NCI-H2171 treated with DMSO at 0.1 percent for 48 hours (cell line): ENCODE data around the gene DOK6.

Experiments used
- DNase-seq: peaks from one replicate; lab custom pipeline; 2025; lab: John Stamatoyannopoulos, UW

The DOK6 gene

GRCh38 chr18:69689121-69689759 lies 288.6 kb downstream of the DOK6 start:
- DNase-seq = no peak

- no peak for DNase-seq
Measured at GRCh38 chr18:69691008-69691760, 290.5 kb downstream of the DOK6 start.

GRCh38 chr18:69697069-69697468 lies 296.4 kb downstream of the DOK6 start:
- DNase-seq = no peak

- DNase-seq = no peak
Measured at GRCh38 chr18:69697689-69698088, 297.0 kb downstream of the DOK6 start.

GRCh38 chr18:69701305-69701704 lies 300.6 kb downstream of the DOK6 start:
- no peak for DNase-seq

GRCh38 chr18:69703461-69703860 lies 302.8 kb downstream of the DOK6 start:
- no peak for DNase-seq

- no peak for DNase-seq
Measured at GRCh38 chr18:69705987-69706386, 305.3 kb downstream of the DOK6 start.

GRCh38 chr18:69708844-69709243 lies 308.2 kb downstream of the DOK6 start:
- DNase-seq = no peak

- DNase-seq = no peak
Measured at GRCh38 chr18:69715191-69715795, 314.6 kb downstream of the DOK6 start.

- no peak for DNase-seq
Measured at GRCh38 chr18:69717586-69717985, 316.9 kb downstream of the DOK6 start.

GRCh38 chr18:69718912-69719547 lies 318.3 kb downstream of the DOK6 start:
- no peak for DNase-seq

- DNase-seq = no peak
Measured at GRCh38 chr18:69720422-69720821, 319.7 kb downstream of the DOK6 start.

GRCh38 chr18:69723434-69723833 lies 322.7 kb downstream of the DOK6 start:
- DNase-seq = no peak

GRCh38 chr18:69725009-69725408 lies 324.3 kb downstream of the DOK6 start:
- DNase-seq = no peak

- DNase-seq = no peak
Measured at GRCh38 chr18:69725855-69726508, 325.3 kb downstream of the DOK6 start.

- no peak for DNase-seq
Measured at GRCh38 chr18:69727912-69728572, 327.4 kb downstream of the DOK6 start.

GRCh38 chr18:69730664-69731063 lies 330.0 kb downstream of the DOK6 start:
- DNase-seq = no peak

- no peak for DNase-seq
Measured at GRCh38 chr18:69734536-69734935, 333.8 kb downstream of the DOK6 start.

- DNase-seq = no peak
Measured at GRCh38 chr18:69736730-69737129, 336.0 kb downstream of the DOK6 start.

- DNase-seq = no peak
Measured at GRCh38 chr18:69737851-69738250, 337.2 kb downstream of the DOK6 start.

- DNase-seq = no peak
Measured at GRCh38 chr18:69747388-69747787, 346.7 kb downstream of the DOK6 start.
